HG02623 (cell line): ENCODE measurements around the gene EVI5.

Source experiments
- ATAC-seq: cut with Tn5 transposase; IDR thresholded peaks from one replicate; pipeline ENCODE4 v1.9.1; 2021; ENCODE audit warnings: moderate library complexity; ENCODE audit not compliant: unreplicated experiment

The EVI5 gene

DNA sequence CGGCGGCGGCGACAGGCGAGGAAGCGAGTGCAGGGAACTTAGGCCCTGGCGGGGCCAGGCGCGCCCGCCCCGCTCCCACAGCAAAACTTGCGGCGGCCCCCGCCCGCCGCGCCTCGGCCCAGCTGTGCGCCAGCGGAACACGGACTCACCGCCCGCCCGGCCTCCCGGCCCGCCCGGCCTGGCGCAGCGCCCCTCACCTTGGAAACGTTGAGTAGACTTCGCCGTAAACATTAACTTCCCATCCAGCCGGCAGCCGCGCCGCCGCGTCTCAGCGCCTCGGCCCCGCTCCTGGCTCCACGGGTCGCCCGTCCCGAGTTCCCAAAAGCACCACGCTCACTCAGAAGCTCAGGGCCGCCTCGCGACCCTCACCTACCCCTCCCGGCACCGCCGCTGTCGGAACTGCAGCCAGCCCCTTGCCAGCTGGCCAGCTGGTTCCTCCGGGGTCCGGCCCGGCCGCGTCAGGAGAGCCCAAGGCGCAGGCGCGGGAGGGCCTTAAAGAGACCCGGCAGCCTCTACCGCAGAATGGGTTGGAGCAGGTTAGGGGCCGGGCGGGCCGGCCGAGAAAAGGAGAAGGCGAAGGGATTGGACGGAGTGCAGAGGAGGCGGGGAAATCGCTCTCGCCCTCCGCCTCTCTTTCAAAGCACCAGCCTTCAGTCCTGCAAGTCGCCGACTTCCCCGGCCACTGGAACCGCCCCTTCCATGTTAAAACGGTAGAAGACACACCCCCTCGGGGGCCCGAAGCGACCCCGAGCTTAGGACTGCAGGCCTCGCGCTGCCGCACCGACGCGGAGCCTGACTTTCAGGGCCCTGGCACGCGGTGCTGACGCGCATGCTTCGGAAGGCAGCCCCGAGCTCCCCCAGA is at the start of gene EVI5:
Gene EVI5, minus strand, starts transcription at position 470 of the 862 bp plus-strand sequence. CDS start 48,562 bp downstream, outside the sequence.
- ATAC-seq, result peak; percentile 92

DNA sequence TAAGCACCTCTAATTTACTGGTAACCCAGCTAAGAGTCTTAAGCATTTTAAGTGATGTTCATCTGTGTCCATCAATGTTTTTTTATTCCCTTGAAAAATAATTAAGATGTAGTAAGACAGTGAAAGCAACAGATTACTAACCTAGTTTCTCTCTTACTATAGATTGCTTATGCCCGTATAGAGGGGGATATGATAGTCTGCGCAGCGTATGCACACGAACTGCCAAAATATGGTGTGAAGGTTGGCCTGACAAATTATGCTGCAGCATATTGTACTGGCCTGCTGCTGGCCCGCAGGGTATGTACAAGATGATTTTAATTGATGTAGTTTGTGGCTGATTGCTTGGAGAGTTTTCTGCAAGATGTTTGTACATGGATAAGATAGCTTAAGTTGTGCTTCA is 49.7 kb upstream of the EVI5 start:
- ATAC-seq, result no peak

DNA sequence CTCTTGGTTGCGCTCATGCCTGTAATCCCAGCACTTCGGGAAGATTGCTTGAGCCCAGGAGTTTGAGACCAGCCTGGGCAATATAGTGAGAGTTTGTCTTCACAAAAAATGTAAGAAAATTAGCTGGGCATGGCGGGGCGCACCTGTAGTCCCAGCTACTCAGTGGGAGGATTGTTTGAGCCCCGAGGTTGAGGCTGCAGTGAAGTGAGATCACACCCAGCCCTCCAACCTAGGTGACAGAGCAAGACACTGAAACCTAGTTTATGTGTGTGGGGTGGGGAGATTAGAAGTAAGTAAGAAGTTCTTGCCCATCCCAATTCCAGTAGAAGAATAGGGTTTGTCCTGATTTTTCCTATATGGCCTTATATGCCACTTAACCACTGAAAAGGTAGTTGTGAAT is 48.9 kb upstream of the EVI5 start:
- no peak for ATAC-seq

DNA sequence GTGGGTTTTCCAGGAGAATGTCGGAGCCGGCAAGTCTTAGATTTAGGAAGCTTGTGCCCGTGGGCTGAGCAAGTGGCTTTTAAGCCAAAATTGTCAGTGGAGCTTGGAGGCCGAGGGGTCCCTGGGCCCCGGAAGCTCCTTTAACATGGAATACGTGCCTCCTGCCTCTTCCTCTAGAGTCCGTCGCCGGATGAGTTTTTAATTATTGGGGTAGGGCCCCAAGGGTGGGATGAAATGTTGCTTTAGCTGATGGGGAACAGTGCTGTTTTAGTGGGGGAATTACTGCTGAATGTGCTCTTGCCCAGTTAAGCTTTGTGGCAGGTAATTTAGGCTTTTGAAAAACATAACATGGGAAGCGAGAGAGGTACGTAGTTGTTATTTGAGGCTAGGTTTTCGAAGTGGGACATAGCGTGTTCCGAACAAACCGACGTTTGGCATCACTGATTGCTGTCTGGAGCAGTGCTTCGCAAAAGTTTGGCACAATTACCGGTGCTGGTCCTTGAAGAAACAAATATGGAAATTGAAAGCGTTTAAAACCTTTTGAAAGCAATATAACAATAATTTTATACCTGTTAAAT is 47.7 kb upstream of the EVI5 start:
- ATAC-seq, result no peak

DNA sequence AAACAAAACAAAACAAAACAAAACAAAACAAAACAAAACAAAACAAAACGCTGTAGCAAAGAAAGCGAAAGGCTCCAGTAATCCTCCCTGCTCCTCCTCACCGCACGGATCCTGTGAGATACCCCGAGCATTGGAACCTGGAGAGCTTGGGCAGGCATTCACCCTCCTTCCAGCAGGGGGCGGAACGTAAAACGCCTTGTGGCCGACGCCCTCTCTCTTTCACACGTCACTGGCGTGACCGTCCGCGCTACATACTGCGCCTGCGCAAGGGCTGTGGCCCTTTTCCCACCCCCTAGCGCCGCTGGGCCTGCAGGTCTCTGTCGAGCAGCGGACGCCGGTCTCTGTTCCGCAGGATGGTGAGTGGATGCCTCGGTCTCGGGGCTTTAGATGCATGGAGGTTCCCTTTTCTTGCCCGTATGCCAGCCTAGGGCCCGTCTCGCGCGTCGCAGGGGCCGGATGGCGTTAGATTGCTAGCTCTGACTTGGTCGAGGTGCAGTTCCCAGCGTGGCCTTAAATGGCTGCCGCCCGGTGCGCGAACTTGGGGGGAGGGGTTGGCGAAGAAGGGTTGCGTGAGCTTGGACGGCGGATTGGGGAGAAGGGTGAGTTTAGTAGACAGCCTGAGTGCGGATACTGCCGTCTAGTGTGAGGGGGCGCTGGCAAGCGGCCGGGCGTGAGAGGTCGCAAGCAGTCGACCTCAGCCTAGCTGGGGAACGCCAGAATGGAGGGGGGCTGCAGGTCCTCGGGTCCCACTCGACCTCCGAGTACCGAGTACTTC is 47.0 kb upstream of the EVI5 start, which contains the start of gene RPL5:
Gene RPL5, plus strand, starts transcription at position 279 of the 775 bp plus-strand sequence. Its CDS starts 75 bp downstream, at position 354.
- peak; percentile 89 for ATAC-seq

DNA sequence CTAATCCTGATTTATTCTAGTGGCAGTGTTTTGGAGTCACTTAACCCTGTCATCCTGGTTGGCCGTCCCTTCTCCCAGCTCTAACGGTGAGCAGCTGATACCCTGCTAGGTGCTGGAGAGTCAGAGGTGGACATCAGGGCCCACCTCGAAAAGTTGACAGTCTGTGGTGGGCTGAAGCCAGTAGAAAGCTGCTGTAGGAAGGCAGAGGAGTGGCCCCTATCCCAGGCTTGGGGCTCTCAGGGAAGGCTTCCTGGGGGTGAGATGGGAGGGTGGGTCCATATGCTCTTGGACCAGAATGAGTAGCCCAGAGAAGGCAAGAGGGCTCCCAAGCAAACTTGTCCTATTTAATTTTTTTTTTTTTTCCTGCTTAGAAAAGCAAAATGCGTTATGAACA is 46.5 kb upstream of the EVI5 start:
- no peak for ATAC-seq

DNA sequence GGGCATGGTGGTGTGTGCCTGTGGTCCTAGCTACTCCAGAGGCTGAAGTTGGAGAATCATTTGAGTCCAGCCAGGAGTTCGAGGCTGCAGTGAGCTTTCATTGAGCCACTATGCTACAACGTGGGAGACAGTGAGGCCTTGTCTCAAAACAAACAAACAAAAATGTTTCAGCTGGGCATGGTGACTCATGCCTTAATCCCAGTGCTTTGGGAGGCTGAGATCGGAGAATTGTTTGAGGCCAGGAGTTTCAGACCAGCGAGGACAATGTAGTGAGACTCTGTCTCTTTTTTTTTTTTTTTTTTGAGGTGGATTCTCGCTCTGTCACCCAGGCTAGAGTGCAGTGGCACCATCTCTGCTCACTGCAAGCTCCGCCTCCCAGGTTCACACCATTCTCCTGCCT is 41.9 kb upstream of the EVI5 start:
- no peak for ATAC-seq

DNA sequence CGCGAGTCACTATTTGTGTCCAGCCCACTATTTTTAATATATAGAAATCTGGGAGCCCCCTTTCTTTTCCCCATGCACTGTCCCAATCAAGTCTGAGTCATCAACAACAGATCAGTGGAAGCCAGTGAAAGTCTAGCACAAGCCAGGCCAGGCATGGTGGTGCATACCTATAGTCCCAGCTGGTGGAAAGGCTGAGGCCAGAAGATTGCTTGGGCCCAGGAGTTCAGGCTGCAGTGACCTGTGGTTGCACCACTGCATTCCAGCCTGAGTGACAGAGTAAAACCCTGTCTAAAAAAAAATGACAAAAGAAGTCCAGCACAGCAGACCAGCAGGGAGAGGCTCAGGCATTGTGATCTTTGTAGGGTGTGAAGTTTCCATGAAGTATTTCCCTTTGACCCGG is 38.0 kb upstream of the EVI5 start:
- no peak for ATAC-seq

DNA sequence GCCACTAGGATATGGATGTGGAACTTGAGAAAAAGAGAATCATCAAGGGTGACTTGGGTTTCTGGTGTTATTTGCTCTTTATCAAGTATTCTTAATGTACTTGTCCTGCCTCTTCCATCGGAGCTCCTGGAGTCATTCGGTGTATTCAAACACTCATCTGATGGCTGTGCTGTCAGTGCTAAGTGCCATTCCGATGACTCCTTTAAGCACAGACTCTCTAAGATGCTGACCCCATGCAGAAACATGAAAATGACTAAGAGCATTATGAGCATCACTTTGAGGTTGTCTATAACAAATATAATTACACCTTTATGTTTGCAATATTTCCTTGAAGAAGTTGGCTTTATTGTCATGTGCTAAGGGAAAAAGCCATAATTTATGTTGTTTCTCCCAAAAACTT is 35.6 kb upstream of the EVI5 start:
- ATAC-seq, result no peak

DNA sequence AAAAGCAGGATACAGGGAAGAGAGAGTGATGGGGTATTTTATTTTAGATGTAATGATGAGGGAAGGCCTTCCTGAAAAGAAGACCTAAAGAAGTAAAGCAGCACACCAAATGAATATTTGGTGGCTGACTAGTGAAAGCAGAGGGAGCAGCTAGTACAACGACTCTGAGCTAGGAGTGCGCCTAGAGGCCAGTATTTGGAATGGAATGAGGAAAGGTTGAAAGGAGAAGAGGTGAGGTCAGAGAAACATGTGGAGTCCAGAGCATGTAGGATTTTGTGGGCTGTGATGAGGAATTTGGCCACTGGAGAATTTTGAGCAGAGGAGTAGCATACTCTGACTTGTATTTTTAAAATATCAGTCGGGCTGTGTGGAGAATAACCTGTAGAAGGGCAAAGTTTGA is 35.1 kb upstream of the EVI5 start:
- no peak for ATAC-seq

DNA sequence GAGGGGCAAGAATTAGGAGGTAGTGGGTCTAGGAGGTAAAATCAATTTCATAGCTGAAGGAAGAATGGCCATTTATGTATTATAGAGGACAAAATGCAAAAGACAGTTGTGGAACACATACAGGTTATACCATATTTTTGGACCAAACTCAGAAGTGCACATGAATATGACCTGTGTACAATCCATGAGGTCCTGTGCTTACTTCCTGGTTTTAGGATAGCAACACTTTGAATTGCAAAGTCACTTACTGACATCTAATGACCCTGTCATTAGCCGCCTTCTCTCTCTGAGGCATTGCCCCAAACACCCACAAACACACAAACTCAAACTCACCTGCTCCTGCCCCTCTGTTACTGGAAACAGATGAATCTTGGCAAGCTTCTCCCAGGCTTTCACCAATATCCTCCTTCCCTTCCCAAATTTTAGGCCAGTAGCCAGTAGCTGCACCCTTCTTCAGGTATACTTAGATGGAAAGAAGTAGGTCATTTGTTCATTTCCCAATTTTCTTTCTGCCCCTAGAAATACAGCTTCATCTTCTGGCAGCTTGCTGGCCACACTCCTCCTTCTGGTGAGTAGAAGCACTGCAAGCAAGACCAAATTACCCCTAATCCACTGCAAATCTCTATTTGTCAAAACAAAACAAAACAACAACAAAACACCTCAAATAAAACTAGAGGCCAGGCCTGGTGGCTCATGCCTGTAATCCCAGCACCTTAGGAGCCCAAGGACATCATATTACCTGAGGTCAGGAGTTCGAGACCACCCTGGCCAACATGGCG is 33.3 kb upstream of the EVI5 start:
- peak; percentile 63 for ATAC-seq

DNA sequence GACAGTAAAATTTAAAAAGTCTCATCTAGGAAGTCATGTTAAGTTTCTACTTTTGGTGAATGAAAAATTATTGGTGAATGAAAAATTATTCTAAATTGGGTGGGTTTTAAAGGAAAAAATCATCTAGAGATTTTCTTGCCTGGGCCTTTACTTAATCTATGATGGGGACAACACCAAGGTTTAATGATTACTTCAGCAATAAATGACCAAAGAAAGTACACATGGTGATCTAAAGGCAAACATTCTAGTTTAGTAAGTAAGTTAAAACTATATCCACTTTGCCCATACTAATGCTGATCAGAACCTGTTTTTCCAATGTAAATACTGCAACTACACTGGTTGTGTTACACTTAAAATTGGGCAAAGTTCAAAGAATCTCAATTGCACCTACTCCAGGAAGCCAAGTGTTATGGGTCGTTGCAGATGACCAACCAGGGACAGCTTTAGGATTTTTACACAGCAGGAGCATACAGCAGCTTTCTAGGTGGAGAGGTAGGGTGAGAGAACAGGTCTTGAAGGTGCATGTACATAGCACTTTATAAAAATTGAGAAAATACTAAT is 32.3 kb upstream of the EVI5 start:
- ATAC-seq, result no peak

DNA sequence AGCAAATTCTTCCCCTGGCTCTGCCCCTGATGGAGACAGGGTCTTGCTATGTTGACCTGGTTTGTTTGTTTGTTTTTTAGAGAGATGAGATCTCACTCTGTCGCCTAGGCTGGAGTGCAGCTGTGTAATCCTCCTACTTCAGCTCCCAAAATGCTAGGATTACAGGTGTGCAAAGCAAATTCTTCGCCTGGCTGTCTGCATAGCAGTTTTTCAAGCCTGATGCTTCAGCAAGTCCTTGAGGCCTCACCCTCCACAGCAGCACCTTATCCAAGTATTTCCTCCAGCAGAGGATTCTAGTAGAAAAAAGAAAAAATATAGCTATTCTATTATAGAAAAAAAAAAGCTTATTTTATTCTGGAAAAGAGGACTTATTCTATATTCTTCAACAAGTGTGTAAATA is 31.8 kb upstream of the EVI5 start:
- ATAC-seq, result no peak

DNA sequence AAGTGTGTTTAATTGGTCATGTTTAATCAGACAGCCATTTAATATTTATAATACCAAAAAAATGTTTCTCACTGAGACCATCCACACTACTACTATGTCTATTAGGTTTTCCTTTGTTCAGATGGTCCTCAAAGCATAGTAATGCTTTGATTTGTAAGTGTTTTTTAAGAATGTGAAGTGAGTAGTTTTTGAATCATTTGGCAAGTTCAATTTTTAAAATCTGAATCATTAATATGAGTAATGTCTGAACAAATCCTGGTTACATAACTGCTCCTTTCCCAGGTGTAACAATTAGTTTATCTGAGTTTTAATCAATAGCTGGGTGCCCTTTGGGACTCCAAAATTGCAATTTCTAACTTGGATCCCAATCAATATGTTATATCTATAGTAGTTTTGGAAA is 23.5 kb upstream of the EVI5 start:
- ATAC-seq, result no peak

DNA sequence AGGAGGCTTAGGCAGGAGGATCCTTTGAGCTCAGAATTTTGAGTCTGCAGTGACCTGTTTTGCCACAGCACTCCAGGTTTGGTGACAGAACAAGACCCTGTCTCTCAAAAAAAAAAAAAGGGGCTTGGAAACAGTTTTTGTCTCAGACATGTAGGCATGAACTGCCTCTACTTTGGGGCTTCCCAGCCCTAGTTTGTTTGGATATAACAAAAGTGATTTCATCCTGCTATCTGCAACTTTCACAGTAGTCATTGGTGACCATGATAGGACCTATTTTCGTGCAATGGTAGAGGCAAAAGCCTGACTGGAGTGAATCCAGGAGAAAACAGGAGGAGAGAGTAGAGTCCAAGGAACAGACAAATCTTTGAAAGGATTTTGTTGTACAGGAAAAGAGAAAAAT is 20.3 kb upstream of the EVI5 start:
- ATAC-seq, result no peak

DNA sequence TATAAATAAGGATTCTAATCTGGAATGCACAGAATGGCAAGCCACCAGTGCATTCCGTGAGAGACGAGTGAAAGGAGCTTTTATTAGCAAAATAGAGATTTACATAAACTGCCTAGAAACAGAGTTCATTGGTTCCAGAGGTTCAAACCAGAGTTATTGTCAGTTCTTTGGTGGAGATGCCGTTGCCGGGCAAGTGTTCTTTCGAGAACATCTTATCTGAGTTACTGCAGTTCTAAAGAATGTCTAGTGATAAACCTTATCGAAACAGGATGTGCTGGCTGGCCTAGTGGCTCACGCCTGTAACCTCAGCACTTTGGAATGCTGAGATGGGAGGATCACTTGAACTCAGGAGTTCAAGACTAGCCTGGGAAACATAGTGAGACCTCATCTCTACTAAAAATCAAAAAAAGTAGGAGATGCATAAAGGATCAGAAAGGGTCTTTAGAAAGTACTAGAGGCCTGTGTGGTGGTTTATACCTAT is 19.9 kb upstream of the EVI5 start:
- ATAC-seq, result no peak

DNA sequence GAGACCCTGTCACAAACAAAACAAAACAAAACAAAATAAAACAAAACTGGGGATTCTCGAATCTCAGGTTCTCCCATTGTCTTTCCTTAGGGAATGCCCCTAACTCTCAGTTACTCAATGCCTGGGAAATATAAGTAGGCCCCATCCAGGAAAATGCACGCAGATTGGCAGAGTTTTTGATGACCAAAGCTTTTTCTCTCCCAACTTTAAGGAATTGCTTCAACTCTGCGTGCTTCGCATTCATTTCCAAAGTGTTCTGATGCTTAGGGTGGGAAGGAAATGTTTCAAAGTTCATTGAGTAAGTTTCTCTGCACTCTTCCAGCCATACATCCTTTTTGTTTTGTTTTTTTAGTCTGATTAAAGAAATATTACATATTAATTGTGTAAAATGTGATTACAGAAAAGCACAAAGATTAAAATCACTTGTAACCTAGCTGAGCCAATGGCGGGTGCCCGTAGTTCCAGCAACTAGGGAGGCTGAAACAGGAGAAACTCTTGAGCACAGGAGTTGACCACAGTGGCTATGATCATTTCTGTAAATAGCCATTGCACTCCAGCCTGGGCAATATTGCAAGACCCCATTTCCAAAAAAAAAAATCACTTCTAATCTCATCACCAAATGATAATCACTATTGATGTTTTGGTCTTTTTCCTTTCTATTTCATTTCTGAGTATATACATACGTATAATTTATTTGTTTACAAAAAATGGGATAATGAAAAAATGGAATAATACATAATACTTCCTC is 18.4 kb upstream of the EVI5 start:
- ATAC-seq, result no peak

DNA sequence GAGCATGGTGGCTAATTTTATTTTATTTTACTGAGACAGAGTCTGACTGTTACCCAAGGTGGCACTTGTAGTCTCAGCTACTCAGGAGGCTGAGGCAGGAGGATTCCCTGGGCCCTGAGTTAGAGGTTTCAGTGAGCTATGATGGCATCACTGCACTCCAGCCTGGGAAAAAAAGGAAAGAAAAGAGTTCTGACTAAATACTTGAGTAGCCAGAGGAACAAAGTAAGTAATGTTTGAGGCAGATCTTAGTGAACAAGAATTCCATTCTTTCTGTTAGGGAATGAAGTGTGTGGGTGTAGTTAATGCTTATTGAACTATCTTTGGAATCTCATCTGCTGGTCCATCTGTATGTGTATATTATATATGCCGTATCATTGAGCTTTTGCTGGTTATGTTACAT is 13.1 kb upstream of the EVI5 start:
- ATAC-seq, result no peak

DNA sequence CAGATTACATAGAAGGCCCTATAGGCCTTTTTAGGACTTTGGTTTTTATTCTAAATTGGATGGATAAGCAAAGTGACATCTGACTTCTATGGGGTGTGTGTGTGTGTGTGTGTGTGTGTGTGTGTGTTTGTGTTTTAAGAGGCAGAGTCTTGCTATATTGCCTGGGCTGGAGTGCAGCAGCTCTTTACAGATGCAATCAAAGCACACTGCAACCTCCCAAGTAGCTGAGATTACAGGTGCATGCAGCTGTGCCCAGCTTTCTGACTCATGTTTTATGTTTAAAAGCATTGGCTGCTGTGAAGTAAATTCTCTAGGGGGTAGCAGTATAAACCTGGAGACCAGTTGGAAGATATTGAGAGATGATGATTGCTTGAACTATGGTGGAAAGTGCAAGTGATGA is 12.4 kb upstream of the EVI5 start:
- no peak for ATAC-seq

DNA sequence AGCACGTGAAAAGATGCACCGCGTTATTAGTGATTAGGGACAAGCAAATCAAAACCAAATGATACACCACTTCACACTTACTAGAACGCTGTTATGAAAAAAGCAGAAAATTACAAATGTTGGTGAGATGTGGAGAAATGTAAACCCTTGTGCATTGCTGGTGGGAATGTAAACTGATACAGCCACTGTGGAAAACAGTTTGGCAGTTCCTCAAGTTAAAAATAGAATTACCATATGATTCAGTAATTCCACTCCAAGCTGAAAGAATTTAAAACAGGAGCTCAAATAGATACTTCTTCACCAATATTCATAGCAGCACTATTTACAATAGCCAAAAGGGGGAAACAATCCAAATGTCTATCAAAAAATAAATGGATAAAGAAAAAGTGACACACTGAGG is 10.3 kb upstream of the EVI5 start:
- no peak for ATAC-seq
